Loucy (cell line): Measurements from ENCODE around the gene PALLD.

ENCODE experiments used
- CTCF ChIP-seq: fragments of 200-600 bp; sonication (generic); conservative IDR thresholded peaks from 2 replicates; pipeline ENCODE4 v1.5.1; 2014; ENCODE audit warnings: mild to moderate bottlenecking, antibody characterized with exemption, low read length
- EZH2phosphoT487 ChIP-seq: fragments of 200-600 bp; IDR thresholded peaks from 2 replicates; pipeline ENCODE4 v1.6.1; 2018; ENCODE audit warnings: antibody characterized with exemption, mild to moderate bottlenecking, moderate library complexity, borderline replicate concordance

GRCh38 chr4:168826620-168827019 is 329.8 kb downstream of the PALLD start:
- no peak for TF ChIP-seq CTCF
- TF ChIP-seq EZH2phosphoT487: no peak
